ENCODE results near the gene GMNC.

Gene GMNC

DNA sequence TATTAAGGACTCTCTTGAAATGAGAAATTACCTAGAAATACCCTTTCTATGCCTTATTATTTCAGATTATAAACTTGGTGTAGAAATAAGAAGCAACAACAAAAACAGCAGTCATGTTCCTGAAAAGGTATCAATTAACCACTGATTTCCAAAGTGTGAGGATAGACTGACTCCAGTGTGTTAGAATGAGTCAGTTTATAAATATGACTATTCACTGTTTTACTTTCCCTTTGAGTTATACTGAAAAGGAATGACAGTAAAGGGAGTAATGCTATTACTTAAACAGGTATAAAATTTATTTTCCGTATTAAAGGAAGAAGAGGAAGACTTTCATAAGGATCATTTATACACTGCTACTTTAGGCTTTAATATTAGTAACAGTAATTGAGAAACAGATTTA lies 12.9 kb downstream of the GMNC start:
- no peak for DNase-seq (ENCODE audit: low read depth)

GRCh38 chr3:190848870-190849269 lies 13.6 kb downstream of the GMNC start:
- DNase-seq (ENCODE audit: low read depth): no peak

DNA sequence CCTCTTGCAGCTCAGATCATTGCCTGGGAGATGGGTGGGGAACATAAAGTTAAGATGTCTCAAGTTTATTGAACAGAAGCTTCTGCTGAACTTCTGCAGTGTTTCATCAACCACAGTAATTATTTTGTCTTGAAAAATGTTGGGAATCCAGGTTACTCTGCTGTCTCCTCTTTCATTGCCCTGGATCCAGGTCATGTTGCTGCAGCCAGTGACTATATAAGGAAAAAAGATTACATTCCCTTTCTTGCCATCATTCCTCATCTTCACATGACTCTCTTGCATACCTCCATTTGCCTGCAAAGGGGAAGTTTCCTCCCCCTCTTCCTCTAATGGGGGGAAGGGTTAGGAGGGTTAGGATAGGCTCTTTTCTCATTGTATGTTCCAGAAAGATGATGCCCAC lies 15.1 kb downstream of the GMNC start:
- no peak for DNase-seq (ENCODE audit: low read depth)

DNA sequence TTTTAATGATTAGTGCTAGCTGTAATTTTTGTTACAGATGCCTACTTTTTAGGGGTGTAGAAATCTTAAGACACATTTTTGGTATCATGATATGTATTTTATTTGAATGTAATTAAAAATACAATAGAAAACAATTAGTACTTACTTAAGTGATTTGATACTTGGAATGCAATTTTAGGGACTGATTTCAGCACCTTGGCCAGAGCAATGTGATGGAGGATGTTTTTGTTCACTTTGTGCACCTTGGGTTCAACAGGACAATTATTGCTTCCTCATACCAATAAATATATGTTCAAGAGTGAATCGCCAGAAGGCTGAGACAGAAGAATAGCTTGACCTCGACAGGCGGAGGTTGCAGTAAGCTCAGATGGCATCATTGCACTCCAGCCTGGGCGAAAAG lies 22.3 kb downstream of the GMNC start:
- DNase-seq (ENCODE audit: low read depth): no peak

GRCh38 chr3:190831225-190831624 lies 31.3 kb downstream of the GMNC start:
- DNase-seq (ENCODE audit: low read depth): no peak

- no peak for DNase-seq (ENCODE audit: low read depth)
Measured at GRCh38 chr3:190830031-190830430, 32.5 kb downstream of the GMNC start.

GRCh38 chr3:190826018-190826417 lies 36.5 kb downstream of the GMNC start:
- DNase-seq (ENCODE audit: low read depth): no peak

GRCh38 chr3:190825386-190826016 lies 37.0 kb downstream of the GMNC start:
- no peak for DNase-seq (ENCODE audit: low read depth)

GRCh38 chr3:190811775-190812480 lies 50.6 kb downstream of the GMNC start:
- no peak for DNase-seq (ENCODE audit: low read depth)

- DNase-seq (ENCODE audit: low read depth): no peak
Measured at GRCh38 chr3:190810957-190811356, 51.5 kb downstream of the GMNC start.

GRCh38 chr3:190809351-190809750 lies 53.1 kb downstream of the GMNC start:
- no peak for DNase-seq (ENCODE audit: low read depth)

GRCh38 chr3:190807719-190808375 lies 54.6 kb downstream of the GMNC start:
- no peak for DNase-seq (ENCODE audit: low read depth)
